ENCODE data around the gene PLEKHA7. TPM values are rescaled to one million over a fixed set of nuclear protein-coding genes. Genes with fewer than 3 reads are reported as not detected.

PLEKHA7 gene
- total and polyA plus RNA-seq, 2 experiments from 2014 or later, result 40.8 to 167 TPM

DNA sequence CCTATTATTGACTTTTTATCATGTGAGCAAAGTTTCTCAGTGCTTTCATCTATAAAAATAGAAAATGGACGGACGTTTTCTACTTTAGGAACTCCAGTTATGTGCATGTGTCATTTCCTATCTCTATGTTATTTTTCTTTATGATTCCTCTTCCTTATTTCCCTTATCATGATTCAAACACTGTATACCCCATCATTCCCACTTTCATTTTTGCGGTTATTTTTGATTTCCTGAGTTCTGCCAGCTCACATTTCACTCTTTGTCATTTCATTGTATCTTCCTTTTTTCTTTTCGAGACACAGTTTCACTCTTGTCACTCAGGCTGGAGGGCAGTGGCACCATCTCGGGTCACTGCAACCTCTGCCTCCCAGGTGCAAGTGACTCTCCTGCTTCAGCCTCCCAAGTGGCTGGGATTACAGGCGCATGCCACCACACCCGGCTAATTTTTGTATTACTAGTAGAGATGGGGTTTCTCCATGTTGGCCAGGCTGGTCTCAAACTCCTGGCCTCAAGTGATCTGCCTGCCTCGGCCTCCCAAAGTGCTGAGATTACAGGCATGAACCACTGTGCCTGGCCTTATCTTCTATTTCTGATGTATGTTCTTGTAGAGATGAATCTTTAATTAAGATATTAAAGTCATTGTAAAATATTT lies 254.2 kb downstream of the PLEKHA7 start:
- H3K4me1 ChIP-seq (ENCODE audit: low read depth), result no peaks in the 10 kb centered on the region
- no peak for TF ChIP-seq CTCF (IDR thresholded peaks at IDR 0.05; ENCODE audit: low read depth, low read length)
- no peaks in the 10 kb centered on the region for H3K27me3 ChIP-seq
- H3K9me3 ChIP-seq (ENCODE audit: low read depth), result no peaks in the 10 kb centered on the region
- peak overlapping the region; percentile 58 for H3K27ac ChIP-seq
- H3K4me3 ChIP-seq, result no peak overlapping the region
- H3K36me3 ChIP-seq, result peaks cover 23% of the 10 kb centered on the region
- DNase-seq (ENCODE audit: low read depth in 1 of 2, low spot score in 1 of 2), result no peak

- no peak for DNase-seq (ENCODE audit: low read depth in 1 of 2, low spot score in 1 of 2)
- Histone ChIP-seq H3K27ac (peak overlapping the region; percentile 74), H3K4me1 (ENCODE audit: low read depth) (no peaks in the 10 kb centered on the region), H3K9me3 (ENCODE audit: low read depth) (no peaks in the 10 kb centered on the region), H3K27me3 (no peaks in the 10 kb centered on the region), H3K36me3 (peaks cover 34% of the 10 kb centered on the region), H3K4me3 (no peak overlapping the region)
- TF ChIP-seq CTCF (IDR thresholded peaks at IDR 0.05; ENCODE audit: low read depth, low read length), result no peak
These were observed 255.7 kb downstream of the PLEKHA7 start for GRCh38 chr11:16758382-16759024.

DNA sequence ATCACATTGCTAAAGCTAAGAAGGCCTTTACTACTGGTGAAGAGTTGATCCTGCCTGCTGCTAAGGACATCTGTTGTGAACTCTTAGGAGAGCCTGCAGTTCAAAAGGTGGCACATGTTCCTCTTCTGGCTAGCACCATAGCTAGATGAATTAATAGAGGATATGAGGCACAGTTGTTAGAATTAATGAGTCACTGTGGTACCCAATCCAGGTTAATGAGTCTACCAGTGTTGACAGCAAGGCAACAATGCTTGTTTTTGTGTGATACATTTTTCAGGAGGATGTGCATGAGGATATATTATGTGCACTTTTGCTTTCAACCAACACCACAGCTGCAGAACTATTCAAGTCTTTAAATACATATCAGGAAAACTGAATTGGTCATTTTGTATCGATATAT lies 263.8 kb downstream of the PLEKHA7 start:
- Histone ChIP-seq H3K36me3 (peaks cover 91% of the 10 kb centered on the region), H3K27me3 (no peaks in the 10 kb centered on the region)
- no peak for DNase-seq (ENCODE audit: low read depth in 1 of 2, low spot score in 1 of 2)

GRCh38 chr11:16749666-16750065 lies 264.5 kb downstream of the PLEKHA7 start:
- Histone ChIP-seq H3K36me3 (peaks cover 91% of the 10 kb centered on the region), H3K27ac (peak overlapping the region; percentile 28), H3K4me1 (ENCODE audit: low read depth) (no peaks in the 10 kb centered on the region)

More for the DNA sequence above, 263.8 kb downstream of the PLEKHA7 start:
- TF ChIP-seq CTCF (IDR thresholded peaks at IDR 0.05; ENCODE audit: low read depth, low read length), result no peak
- no peaks in the 10 kb centered on the region for H3K4me1 ChIP-seq (ENCODE audit: low read depth)
- no peak overlapping the region for H3K27ac ChIP-seq
- no peaks in the 10 kb centered on the region for H3K9me3 ChIP-seq (ENCODE audit: low read depth)
- H3K4me3 ChIP-seq, result no peak overlapping the region

GRCh38 chr11:16749092-16749491 lies 265.1 kb downstream of the PLEKHA7 start:
- no peak overlapping the region for H3K27ac ChIP-seq
- no peak for DNase-seq (ENCODE audit: low read depth in 1 of 2, low spot score in 1 of 2)
- H3K4me1 ChIP-seq (ENCODE audit: low read depth), result no peaks in the 10 kb centered on the region
- no peaks in the 10 kb centered on the region for H3K27me3 ChIP-seq
- no peak for TF ChIP-seq CTCF (IDR thresholded peaks at IDR 0.05; ENCODE audit: low read depth, low read length)
- peaks cover 95% of the 10 kb centered on the region for H3K36me3 ChIP-seq
- no peaks in the 10 kb centered on the region for H3K9me3 ChIP-seq (ENCODE audit: low read depth)
- H3K4me3 ChIP-seq, result no peak overlapping the region

More at GRCh38 chr11:16749666-16750065, 264.5 kb downstream of the PLEKHA7 start:
- H3K4me3 ChIP-seq, result no peak overlapping the region
- TF ChIP-seq CTCF (IDR thresholded peaks at IDR 0.05; ENCODE audit: low read depth, low read length), result no peak
- no peaks in the 10 kb centered on the region for H3K27me3 ChIP-seq
- H3K9me3 ChIP-seq (ENCODE audit: low read depth), result no peaks in the 10 kb centered on the region
- DNase-seq (ENCODE audit: low read depth in 1 of 2, low spot score in 1 of 2), result no peak

Measured in cardiac muscle cell (in vitro differentiated cells and primary cell).